H1 (cell line): ENCODE results near the gene CDK15. TPM values are rescaled to one million over a fixed set of nuclear protein-coding genes. Genes with fewer than 3 reads are reported as not detected.

Experiments used
- CTCF ChIA-PET: fragments of 300-600 bp; sonication (Branson Sonifier 250); formaldehyde crosslinking; loops from one replicate; lab custom pipeline; 2021; ENCODE audit not compliant: partially characterized antibody; lab: Charles Lee
- POLR2A ChIA-PET: fragments of 300-600 bp; sonication (Branson Sonifier 250); formaldehyde crosslinking; loops from one replicate; lab custom pipeline; 2021; ENCODE audit warnings: inconsistent platforms; ENCODE audit not compliant: partially characterized antibody; lab: Charles Lee
- DNase-seq, 2 experiments: peaks; one replicate each; pipeline versions ENCODE4 v3.0.0 to v3.0.0-alpha.2; 2010 to 2022; ENCODE audit warnings: low spot score in 2 of 2, low read depth in 1 of 2, mixed read lengths in 1 of 2
- FAIRE-seq: peaks from 2 replicates; lab custom pipeline; 2011; peaks lifted over from hg19 to GRCh38; lab: Jason Lieb, UNC
- H2AFZ ChIP-seq: 2 replicates; pipeline ENCODE4 v1.8.1; 2012; ENCODE audit warnings: low read length, inconsistent platforms
- H2AK5ac ChIP-seq: 2 replicates; pipeline ENCODE4 v1.6.1; 2013; ENCODE audit warnings: low read depth, low read length
- H2BK120ac ChIP-seq: replicated peaks from 2 replicates; pipeline ENCODE3; 2013; ENCODE audit warnings: low read depth, low read length, inconsistent platforms
- H2BK12ac ChIP-seq: 2 replicates; pipeline ENCODE4 v1.6.1; 2013; ENCODE audit warnings: low read depth, low read length
- H2BK15ac ChIP-seq: 2 replicates; pipeline ENCODE4 v1.6.1; 2013; ENCODE audit warnings: low read length
- H2BK20ac ChIP-seq: 2 replicates; pipeline ENCODE4 v1.6.1; 2013; ENCODE audit warnings: low read length
- H2BK5ac ChIP-seq: 2 replicates; pipeline ENCODE4 v1.6.1; 2013; ENCODE audit warnings: low read depth, low read length
- H3K14ac ChIP-seq: 2 replicates; pipeline ENCODE4 v1.6.1; 2013; ENCODE audit warnings: inconsistent platforms; ENCODE audit not compliant: insufficient read length
- H3K18ac ChIP-seq: 2 replicates; pipeline ENCODE4 v1.6.1; 2013; ENCODE audit warnings: low read length; ENCODE audit errors: extremely low read depth
- H3K23ac ChIP-seq: 2 replicates; pipeline ENCODE4 v1.6.1; 2013; ENCODE audit warnings: inconsistent platforms; ENCODE audit not compliant: insufficient read length
- H3K23me2 ChIP-seq: 2 replicates; pipeline ENCODE4 v1.6.1; 2013; ENCODE audit warnings: low read depth, low read length
- H3K27ac ChIP-seq: 2 replicates; pipeline ENCODE4 v1.6.1; 2011; ENCODE audit warnings: low read depth, low read length, inconsistent platforms
- H3K27me3 ChIP-seq, 4 experiments: replicated peaks in 1 of 4; 1 replicate in 1 of 4; 2 replicates in 3 of 4; pipeline versions ENCODE4 v1.6.1 to v1.8.1; 2011 to 2013; ENCODE audit warnings: low read length in 3 of 4, mild to moderate bottlenecking in 3 of 4, inconsistent platforms in 2 of 4, mixed read lengths in 2 of 4, moderate library complexity in 1 of 4; ENCODE audit not compliant: control insufficient read depth in 3 of 4, insufficient read depth in 3 of 4; ENCODE audit errors: extremely low read depth in 1 of 4
- H3K36me3 ChIP-seq, 4 experiments: 2 replicates each; pipeline versions ENCODE4 v1.6.1 to v1.8.1; 2011 to 2013; ENCODE audit warnings: mild to moderate bottlenecking in 4 of 4, low read length in 3 of 4, moderate library complexity in 2 of 4, control low read depth in 1 of 4, inconsistent platforms in 1 of 4; ENCODE audit not compliant: insufficient read depth in 4 of 4, control insufficient read depth in 2 of 4
- H3K4ac ChIP-seq: replicated peaks from 2 replicates; pipeline ENCODE3; 2013; ENCODE audit warnings: low read length, low read depth, mixed read lengths, inconsistent platforms; ENCODE audit not compliant: insufficient read length
- H3K4me1 ChIP-seq, 4 experiments: replicated peaks in 1 of 4; 1 replicate in 1 of 4; 2 replicates in 3 of 4; pipeline versions ENCODE4 v1.6.1 to v1.8.1; 2011 to 2013; ENCODE audit warnings: low read length in 3 of 4, inconsistent platforms in 2 of 4, mixed read lengths in 1 of 4; ENCODE audit not compliant: insufficient read depth in 4 of 4, control insufficient read depth in 3 of 4
- H3K4me2 ChIP-seq, 2 experiments: 2 replicates each; pipeline versions ENCODE4 v1.6.1 to v1.8.1; 2011 to 2013; ENCODE audit warnings: low read depth in 2 of 2, low read length in 2 of 2, control low read depth in 1 of 2, inconsistent platforms in 1 of 2, mild to moderate bottlenecking in 1 of 2; ENCODE audit not compliant: insufficient read depth in 1 of 2
- H3K4me3 ChIP-seq, 4 experiments: fragments of 200-600, 300-600 bp in 1 of 4; sonication (generic), shearing (Covaris generic), sonication (Bioruptor Twin) in 1 of 4; 2 replicates each; pipeline versions ENCODE4 v1.5.1 to v1.8.1; 2011 to 2016; ENCODE audit warnings: low read length in 4 of 4, low read depth in 3 of 4, control low read depth in 2 of 4, inconsistent platforms in 2 of 4, mild to moderate bottlenecking in 2 of 4, mixed read lengths in 1 of 4, moderate library complexity in 1 of 4; ENCODE audit not compliant: insufficient read depth in 2 of 4; ENCODE audit errors: extremely low read depth in 1 of 4
- H3K56ac ChIP-seq: replicated peaks from 2 replicates; pipeline ENCODE3; 2013; ENCODE audit warnings: low read depth, mild to moderate bottlenecking, mixed read lengths, low read length, inconsistent platforms; ENCODE audit not compliant: insufficient read length
- H3K79me1 ChIP-seq: 2 replicates; pipeline ENCODE4 v1.6.1; 2013; ENCODE audit warnings: low read depth, low read length, control low read depth
- H3K79me2 ChIP-seq, 2 experiments: 2 replicates each; pipeline versions ENCODE4 v1.6.1 to v1.8.1; 2012 to 2013; ENCODE audit warnings: low read length in 2 of 2, mild to moderate bottlenecking in 2 of 2, inconsistent platforms in 1 of 2; ENCODE audit not compliant: insufficient read depth in 2 of 2, control insufficient read depth in 1 of 2
- H3K9ac ChIP-seq, 4 experiments: replicated peaks in 1 of 4; 1 replicate in 1 of 4; 2 replicates in 3 of 4; pipeline versions ENCODE4 v1.6.1 to v1.8.1; 2011 to 2013; ENCODE audit warnings: low read depth in 3 of 4, low read length in 3 of 4, control low read depth in 2 of 4, mild to moderate bottlenecking in 2 of 4, moderate library complexity in 2 of 4, inconsistent platforms in 1 of 4; ENCODE audit errors: extremely low read depth in 1 of 4
- H3K9me3 ChIP-seq, 2 experiments: 2 replicates each; pipeline versions ENCODE4 v1.6.1 to v1.8.1; 2012 to 2013; ENCODE audit warnings: mild to moderate bottlenecking in 2 of 2, moderate library complexity in 2 of 2, control low read depth in 1 of 2, inconsistent platforms in 1 of 2, low read depth in 1 of 2, low read length in 1 of 2, mixed read lengths in 1 of 2; ENCODE audit not compliant: insufficient read depth in 2 of 2
- H4K20me1 ChIP-seq, 2 experiments: replicated peaks in 1 of 2; 2 replicates each; pipeline versions ENCODE3 to v1.8.1; 2011 to 2013; ENCODE audit warnings: inconsistent platforms in 2 of 2, low read length in 2 of 2, mild to moderate bottlenecking in 1 of 2; ENCODE audit not compliant: insufficient read depth in 2 of 2, control insufficient read depth in 1 of 2
- H4K5ac ChIP-seq: 2 replicates; pipeline ENCODE4 v1.6.1; 2013; ENCODE audit warnings: low read length, low read depth, mixed read lengths, inconsistent platforms; ENCODE audit not compliant: insufficient read length
- H4K8ac ChIP-seq: 2 replicates; pipeline ENCODE4 v1.8.0; 2013; ENCODE audit warnings: mild to moderate bottlenecking, moderate library complexity, low read length, inconsistent platforms; ENCODE audit not compliant: insufficient read depth; ENCODE audit errors: extremely low read depth
- H4K91ac ChIP-seq: replicated peaks from 2 replicates; pipeline ENCODE3; 2013; ENCODE audit warnings: low read length, mixed read lengths, inconsistent platforms; ENCODE audit not compliant: insufficient read length
- BRCA1 ChIP-seq: IDR thresholded peaks from 2 replicates; pipeline ENCODE4 v1.6.1; 2012; ENCODE audit warnings: low read depth, low read length, improper control_type of control experiment
- RAD21 ChIP-seq, 2 experiments: IDR thresholded peaks in 1 of 2; conservative IDR thresholded peaks in 1 of 2; 2 replicates each; pipeline ENCODE4 v1.6.1; 2011; ENCODE audit warnings: low read depth in 2 of 2, low read length in 2 of 2, improper control_type of control experiment in 1 of 2, inconsistent platforms in 1 of 2, mild to moderate bottlenecking in 1 of 2, moderate library complexity in 1 of 2
- RXRA ChIP-seq: IDR thresholded peaks from 2 replicates; pipeline ENCODE4 v1.6.1; 2011; ENCODE audit warnings: low read depth, mild to moderate bottlenecking, low read length, moderate library complexity; ENCODE audit not compliant: insufficient read depth
- WGBS, 2 experiments: shearing (Covaris generic) in 1 of 2; methylation state at CpG; one replicate each; pipeline versions ENCODE4 v1.1.6 to v1.1.7; 2013 to 2015; ENCODE audit warnings: low lambda C conversion rate in 2 of 2, mixed read lengths in 2 of 2, inconsistent platforms in 1 of 2, low coverage in 1 of 2, missing lambda C conversion rate in 1 of 2; ENCODE audit not compliant: insufficient replicate concordance in 2 of 2, insufficient coverage in 1 of 2, insufficient read length in 1 of 2; ENCODE audit errors: extremely low coverage in 1 of 2, missing lambda C conversion rate in 1 of 2; 5-methylcytosine and 5-hydroxymethylcytosine counted together
- polyA plus RNA-seq, 7 experiments: library from polyadenylated mRNA; depleted of rRNA in 3 of 7; stranded (reverse) in 5 of 7; unstranded in 2 of 7; fragments of >200 nt in 5 of 7; fragments of 200-250 nt in 2 of 7; gene quantifications; 1 replicate in 5 of 7; 2 replicates in 1 of 7; 4 replicates in 1 of 7; pipeline versions ENCODE4 v1.2.1 to v1.2.3, GENCODE V29; 2011 to 2013; ENCODE audit warnings: missing spikeins in 2 of 7, mixed read lengths in 2 of 7
- total RNA-seq: library from RNA; stranded (reverse); fragmentation: NEBNext Ultra II Directional; extraction: Animal tissue kit (Norgen Biotek cat#: 25700); gene quantifications from 2 replicates; pipeline ENCODE4 v1.2.1, GENCODE V29; 2021
- TF ChIP-seq, protein P1 (sequence below), 3 experiments: IDR thresholded peaks; 1 replicate in 2 of 3; 2 replicates in 1 of 3; pipeline versions ENCODE4 v1.5.1 to v1.6.1; 2011; ENCODE audit warnings: low read length in 3 of 3, mild to moderate bottlenecking in 3 of 3, inconsistent platforms in 2 of 3, low read depth in 1 of 3, moderate library complexity in 1 of 3; ENCODE audit not compliant: insufficient read depth in 1 of 3; ENCODE audit errors: control extremely low read depth in 1 of 3

CDK15 gene
- total and polyA plus RNA-seq, 2 of the 8 experiments (the other 6 are each of a cell fraction or from before 2014, with no cell fraction given) = 0.03 TPM; not detected in 1

DNA sequence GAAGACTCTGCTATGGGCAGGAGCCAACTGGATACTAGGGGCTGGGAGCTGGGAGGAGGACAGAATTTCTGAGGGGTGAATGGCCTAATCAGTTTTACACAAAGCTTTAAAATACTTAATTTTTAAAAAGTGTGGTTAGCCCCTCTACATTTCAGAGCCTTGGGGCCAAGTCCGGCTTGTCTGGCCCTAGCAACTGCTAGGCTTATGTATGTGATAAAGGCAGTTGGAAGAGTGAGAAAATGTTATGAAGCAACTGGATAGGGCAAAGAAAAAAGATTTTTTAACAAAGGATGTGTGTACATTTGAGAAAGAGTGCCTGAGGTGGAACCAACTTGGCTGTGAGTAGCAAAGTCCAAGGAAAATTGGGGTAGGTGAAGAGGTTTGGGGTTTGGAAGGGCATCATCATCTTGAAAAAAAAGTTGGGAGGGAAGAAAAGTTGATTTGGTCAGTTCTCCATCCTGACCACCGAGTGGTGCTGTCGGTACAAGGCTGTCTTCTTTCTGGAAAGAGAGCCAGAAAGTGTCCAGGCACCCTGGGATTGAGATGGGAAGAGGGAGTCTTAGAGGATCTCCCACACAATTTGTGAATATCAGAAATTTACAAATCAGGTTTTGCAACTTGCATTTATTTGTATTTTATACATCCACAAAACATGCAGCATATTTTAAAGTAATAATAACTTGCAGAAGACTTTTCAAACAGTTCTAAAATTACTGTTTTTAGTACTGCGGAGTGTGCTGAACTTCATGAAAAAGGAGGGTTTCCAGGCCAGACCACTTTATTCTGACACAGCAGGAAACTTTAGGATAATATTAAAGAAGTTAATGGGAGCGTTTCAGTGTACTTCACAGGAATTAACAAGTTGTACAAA lies 10.5 kb upstream of the CDK15 start:
- Histone ChIP-seq H3K79me2 (no peaks in the 10 kb centered on the region), H3K79me1 (no peaks in the 10 kb centered on the region), H4K8ac (no peak overlapping the region), H3K4me3 (no peak overlapping the region), H3K4me2 (no peak overlapping the region), H3K14ac (no peak overlapping the region), H4K91ac (no peak overlapping the region), H2BK5ac (no peak overlapping the region), H3K4me1 (no peaks in the 10 kb centered on the region), H2AK5ac (no peak overlapping the region), H3K18ac (no peak overlapping the region), H4K5ac (no peak overlapping the region), H3K9ac (no peak overlapping the region), H3K27me3 (no peaks in the 10 kb centered on the region), H3K4ac (no peak overlapping the region), H3K27ac (no peak overlapping the region), H3K23ac (no peak overlapping the region), H2BK12ac (no peak overlapping the region), H4K20me1 (no peaks in the 10 kb centered on the region), H2BK120ac (no peak overlapping the region), H2BK15ac (no peak overlapping the region), H3K36me3 (no peaks in the 10 kb centered on the region), H2AFZ (no peak overlapping the region), H3K56ac (no peak overlapping the region), H2BK20ac (no peak overlapping the region), H3K9me3 (no peaks in the 10 kb centered on the region), H3K23me2 (no peaks in the 10 kb centered on the region)
- TF ChIP-seq, protein P1, sequence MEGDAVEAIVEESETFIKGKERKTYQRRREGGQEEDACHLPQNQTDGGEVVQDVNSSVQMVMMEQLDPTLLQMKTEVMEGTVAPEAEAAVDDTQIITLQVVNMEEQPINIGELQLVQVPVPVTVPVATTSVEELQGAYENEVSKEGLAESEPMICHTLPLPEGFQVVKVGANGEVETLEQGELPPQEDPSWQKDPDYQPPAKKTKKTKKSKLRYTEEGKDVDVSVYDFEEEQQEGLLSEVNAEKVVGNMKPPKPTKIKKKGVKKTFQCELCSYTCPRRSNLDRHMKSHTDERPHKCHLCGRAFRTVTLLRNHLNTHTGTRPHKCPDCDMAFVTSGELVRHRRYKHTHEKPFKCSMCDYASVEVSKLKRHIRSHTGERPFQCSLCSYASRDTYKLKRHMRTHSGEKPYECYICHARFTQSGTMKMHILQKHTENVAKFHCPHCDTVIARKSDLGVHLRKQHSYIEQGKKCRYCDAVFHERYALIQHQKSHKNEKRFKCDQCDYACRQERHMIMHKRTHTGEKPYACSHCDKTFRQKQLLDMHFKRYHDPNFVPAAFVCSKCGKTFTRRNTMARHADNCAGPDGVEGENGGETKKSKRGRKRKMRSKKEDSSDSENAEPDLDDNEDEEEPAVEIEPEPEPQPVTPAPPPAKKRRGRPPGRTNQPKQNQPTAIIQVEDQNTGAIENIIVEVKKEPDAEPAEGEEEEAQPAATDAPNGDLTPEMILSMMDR (IDR thresholded peaks at IDR 0.05; ENCODE audit: control extremely low read depth in 1 of 3, insufficient read depth in 1 of 3, low read depth in 1 of 3, low read length in 3 of 3) = peak; percentile 58 to 86 (median 85)
- TF ChIP-seq RAD21 (IDR thresholded peaks at IDR 0.05 in 1 of 2, conservative IDR thresholded peaks at IDR 0.05 in 1 of 2; ENCODE audit: low read depth in 2 of 2, low read length in 2 of 2) (peak; percentile 94 to 96), RXRA (no peak), BRCA1 (no peak)
- POLR2A ChIA-PET = no interaction called here
- 32% methylated on average over 5 of the region's 5 CpGs; no CpG with 5 or more reads in 1 of the 2 experiments for WGBS, 2 experiments
- CTCF ChIA-PET = interaction anchor here (0.5 to 2.0 kb wide), 31 partner anchors 9 to 1439 kb away, joined by 3 to 13 read pairs (median 3); partner anchors contain the start of gene CDK15
- peak; percentile 99 for FAIRE-seq
- DNase-seq = no peak
